GM08714 (cell line): ENCODE measurements around the gene PROZ.

Source experiments
- H3K4me3 ChIP-seq: fragments of 200-500 bp; sonication (Bioruptor generic); 2 replicates; pipeline ENCODE4 v1.5.1; 2014; ENCODE audit warnings: mild to moderate bottlenecking, low read length, inconsistent platforms
- ZNF274 ChIP-seq: IDR thresholded peaks from 2 replicates; pipeline ENCODE4 v1.6.1; 2012; ENCODE audit warnings: mild to moderate bottlenecking, low read depth, low read length

Gene PROZ

DNA sequence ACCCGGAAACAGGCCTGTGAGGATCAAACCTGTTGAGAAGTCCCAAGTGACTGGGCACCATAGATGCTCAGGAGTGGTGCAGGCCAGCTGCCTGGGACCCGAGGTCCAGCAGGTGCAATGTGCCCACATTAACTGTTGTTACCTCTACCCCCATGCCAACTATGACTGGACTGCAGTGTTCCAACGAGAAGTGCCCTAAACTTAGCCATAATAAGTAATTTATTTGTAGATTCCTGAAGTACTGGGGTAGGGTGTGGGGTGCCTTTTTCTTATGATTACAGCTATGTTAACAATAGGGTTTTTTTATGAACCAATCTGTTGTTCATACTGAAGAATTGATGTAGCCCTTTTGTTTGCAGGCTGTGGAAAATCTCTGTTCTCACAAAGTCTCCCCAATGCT lies 60.1 kb downstream of the PROZ start:
- no peak overlapping the region for H3K4me3 ChIP-seq
- TF ChIP-seq ZNF274, result no peak

DNA sequence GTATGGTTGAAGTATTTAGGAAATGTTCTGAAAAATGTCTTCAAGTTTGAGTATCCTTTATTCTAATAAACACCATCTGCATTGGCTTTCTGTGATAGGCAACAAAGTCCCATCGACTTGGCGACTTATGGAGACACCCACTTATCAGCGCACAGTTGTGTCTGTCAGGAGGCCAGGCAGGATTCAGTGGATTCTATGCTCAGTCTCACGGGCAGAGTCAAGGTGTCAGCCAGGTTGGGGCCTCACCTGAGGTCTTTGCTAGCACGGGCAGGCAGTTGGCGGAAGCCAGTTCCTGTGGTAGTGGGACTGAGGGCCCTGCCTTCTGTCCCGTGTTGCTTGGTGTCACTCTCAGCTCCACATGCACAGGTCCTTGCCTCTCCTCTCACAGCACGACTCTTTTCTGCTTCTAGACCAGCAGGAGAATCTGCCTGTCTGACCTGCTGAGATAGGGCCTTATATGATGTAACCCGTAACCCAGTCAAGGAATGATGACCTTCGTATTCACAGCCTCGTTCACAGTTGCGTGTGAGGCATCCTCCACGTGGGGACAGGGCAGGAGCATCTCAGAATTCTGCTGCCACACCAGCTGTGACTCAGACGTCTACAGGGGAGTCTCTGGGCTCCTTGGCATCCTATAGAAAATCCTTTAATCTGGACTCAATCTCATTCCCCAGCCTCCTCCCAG lies 61.0 kb downstream of the PROZ start:
- no peak for TF ChIP-seq ZNF274
- H3K4me3 ChIP-seq, result no peak overlapping the region

DNA sequence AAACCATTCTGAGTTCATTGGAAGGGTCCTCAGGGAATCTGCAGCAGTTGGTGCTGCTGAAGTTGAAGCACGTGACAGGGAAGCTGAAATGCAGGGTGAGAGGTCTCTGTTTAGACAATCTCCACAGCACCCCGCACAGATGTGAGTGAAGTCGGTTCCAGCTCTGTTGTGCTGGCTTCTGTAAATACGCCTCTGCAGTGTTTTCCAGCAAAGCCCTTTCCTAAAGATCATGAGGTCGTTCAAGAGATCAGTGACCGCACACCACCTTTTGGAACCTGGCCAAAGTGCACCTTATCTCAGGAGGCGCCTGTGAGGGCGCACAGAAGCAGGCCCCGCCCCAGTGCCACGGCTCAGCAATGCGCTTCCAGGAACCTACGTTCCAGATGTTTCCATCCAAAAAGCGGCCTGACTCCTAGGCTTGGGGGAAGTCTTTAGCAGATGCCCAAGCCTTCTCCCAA lies 61.7 kb downstream of the PROZ start:
- no peak for TF ChIP-seq ZNF274
- no peak overlapping the region for H3K4me3 ChIP-seq

DNA sequence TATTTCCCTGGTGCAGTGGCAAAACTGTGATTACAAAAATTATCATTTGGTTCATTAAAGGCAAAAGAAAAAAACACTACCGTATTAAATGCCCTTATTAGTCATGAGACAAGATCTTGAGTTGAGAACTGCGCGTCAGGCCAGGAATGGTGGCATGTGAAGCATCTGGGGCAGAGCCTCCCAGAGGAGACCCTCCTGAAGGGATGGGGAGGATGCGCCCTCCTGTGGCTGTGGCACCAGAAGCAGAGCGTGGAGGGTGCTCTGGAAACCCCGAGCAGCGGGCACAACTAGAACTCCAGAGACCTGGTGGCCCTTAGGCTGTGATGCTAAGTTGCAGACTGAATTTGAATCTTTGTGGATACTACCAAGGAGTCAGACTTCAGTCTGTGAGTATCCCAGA lies 62.4 kb downstream of the PROZ start:
- no peak for TF ChIP-seq ZNF274

More for the DNA sequence above, 62.4 kb downstream of the PROZ start:
- no peak overlapping the region for H3K4me3 ChIP-seq
